Ureter (tissue), 1 donor: ENCODE results near the gene HEPACAM. TPM values are rescaled to one million over a fixed set of nuclear protein-coding genes. Genes with fewer than 3 reads are reported as not detected.

Experiments used
- DNase-seq: peaks from one replicate; pipeline ENCODE4 v3.0.0-alpha.2; 2020; ENCODE audit warnings: low spot score
- total RNA-seq: library from RNA; stranded (reverse); gene quantifications from one replicate; pipeline ENCODE4 v1.2.4, GENCODE V29; 2023
- donor health status: DM: yes; HTN: yes; CAD: no.

HEPACAM gene
- total RNA-seq, 1 donor from 2014 or later: 0.68 TPM

- no peak for DNase-seq
These were observed 50.9 kb downstream of the HEPACAM start for GRCh38 chr11:124884869-124885479.

DNA sequence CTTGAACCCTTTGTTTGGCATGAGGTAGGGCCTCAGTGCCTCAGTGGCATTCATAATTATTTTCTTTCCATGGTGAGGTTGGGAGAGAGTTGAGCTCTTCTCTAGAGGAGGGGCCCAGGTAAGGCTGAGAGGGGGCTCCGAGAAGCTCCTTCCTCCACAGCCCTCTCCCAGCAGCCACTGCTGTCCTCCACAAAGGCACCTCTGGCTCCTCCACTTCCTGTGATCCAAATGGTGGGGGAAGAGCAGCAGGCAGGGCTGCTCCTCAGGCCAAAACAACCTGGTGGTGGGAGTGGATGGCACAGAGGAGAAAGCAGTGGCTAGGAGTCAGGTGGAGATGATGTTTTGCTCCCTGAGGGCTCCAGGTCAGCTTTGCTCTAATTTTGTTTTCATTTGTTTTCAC is 51.5 kb downstream of the HEPACAM start:
- no peak for DNase-seq

GRCh38 chr11:124882339-124883071 is 53.3 kb downstream of the HEPACAM start:
- DNase-seq: peak; percentile 35

GRCh38 chr11:124880958-124881357 is 54.9 kb downstream of the HEPACAM start:
- no peak for DNase-seq

DNA sequence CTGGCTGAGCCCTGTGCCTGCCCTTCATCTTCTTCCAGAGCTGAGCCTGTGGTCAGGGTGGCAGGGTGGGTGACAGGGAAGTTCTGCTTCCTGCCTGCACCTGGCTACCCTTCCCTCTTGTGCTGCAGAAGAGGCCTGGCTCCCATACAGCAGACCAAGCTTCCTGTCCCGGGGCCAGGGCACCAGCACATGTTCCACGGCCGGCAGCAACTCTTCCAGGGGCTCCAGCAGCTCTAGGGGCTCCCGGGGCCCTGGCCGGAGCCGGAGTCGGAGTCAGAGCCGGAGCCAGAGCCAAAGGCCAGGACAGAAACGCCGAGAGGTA is 55.6 kb downstream of the HEPACAM start:
- DNase-seq: peak; percentile 37

GRCh38 chr11:124879493-124880289 is 56.2 kb downstream of the HEPACAM start:
- peak; percentile 37 for DNase-seq

DNA sequence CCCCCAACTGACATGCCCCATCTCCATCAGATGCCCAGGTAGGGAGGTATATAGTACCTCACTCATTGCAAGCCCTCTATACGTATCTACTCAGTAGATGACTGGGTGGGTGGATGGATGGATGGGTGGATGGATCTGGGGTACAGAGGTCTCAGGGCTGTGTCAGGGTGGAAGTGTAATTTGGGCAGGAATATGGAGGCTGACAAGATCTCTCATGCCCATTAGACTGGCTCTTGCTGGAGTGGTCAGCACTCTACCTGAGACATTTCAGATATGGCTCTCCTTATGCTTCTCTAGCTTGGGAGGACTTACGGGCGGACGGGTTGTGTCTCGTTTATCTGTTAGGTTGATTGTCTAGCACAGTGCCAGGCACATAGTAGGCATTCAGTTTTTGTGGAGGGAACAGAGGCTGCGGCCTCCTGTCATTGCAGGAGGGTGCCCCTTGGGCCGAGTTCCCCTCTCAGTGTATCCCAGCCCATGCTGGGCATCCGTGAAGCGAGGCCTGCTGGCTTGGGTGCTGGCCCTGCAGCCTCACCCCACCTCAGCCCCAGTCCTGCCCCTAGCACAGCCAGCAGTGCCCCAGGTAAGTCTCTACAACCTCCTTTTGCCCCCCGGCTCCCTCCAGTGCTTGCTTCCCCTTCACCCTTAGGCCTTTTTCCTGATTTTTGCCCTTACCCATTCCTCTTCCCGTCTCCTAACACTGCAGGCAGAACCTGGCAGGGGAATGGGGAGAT is 56.9 kb downstream of the HEPACAM start:
- no peak for DNase-seq

DNA sequence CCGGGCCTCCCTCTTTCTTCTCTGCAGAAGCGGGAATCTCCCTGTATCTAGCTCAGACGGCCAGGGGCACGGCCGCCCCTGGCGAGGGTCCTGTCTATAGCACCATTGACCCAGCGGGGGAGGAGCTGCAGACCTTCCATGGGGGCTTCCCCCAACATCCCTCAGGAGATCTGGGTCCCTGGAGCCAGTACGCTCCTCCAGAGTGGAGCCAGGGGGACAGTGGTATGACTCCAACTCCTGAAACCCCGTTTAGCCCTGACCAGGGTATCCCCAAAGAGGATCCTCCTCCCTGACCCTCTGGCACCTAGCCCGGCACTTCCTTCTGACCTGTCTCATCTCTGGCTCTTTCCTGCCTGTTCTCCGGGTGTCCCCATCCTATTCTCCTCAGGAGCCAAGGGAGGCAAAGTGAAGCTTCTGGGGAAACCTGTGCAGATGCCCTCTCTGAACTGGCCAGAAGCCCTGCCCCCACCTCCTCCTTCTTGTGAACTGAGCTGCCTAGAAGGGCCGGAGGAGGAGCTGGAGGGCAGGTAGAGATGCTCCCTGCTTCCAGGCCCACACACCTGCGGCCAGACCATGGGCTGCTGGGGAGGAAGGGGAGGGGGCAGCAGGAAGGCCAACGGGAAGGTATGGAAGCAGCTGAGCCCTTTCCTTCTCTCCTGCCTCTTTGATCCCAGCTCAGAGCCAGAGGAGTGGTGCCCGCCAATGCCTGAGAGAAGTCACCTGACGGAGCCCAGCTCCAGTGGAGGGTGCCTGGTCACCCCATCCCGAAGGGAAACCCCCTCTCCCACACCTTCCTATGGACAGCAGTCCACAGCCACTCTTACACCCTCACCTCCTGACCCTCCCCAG is 57.7 kb downstream of the HEPACAM start:
- no peak for DNase-seq

DNA sequence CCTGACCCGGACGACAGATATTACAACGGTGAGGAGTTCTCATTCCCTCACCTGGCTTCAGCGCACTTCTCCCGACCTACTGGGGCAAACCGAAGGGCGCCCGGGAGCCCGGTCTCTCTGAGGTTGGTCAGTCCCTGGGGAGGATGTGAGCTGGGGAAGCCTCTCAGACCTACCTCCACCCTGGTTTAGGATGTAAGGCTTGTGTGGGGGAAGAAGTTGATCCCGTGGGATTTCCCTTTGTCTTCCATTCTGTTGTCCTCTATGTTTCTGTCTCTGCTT is 58.3 kb downstream of the HEPACAM start:
- no peak for DNase-seq

GRCh38 chr11:124876818-124877630 is 58.8 kb downstream of the HEPACAM start:
- DNase-seq: no peak

DNA sequence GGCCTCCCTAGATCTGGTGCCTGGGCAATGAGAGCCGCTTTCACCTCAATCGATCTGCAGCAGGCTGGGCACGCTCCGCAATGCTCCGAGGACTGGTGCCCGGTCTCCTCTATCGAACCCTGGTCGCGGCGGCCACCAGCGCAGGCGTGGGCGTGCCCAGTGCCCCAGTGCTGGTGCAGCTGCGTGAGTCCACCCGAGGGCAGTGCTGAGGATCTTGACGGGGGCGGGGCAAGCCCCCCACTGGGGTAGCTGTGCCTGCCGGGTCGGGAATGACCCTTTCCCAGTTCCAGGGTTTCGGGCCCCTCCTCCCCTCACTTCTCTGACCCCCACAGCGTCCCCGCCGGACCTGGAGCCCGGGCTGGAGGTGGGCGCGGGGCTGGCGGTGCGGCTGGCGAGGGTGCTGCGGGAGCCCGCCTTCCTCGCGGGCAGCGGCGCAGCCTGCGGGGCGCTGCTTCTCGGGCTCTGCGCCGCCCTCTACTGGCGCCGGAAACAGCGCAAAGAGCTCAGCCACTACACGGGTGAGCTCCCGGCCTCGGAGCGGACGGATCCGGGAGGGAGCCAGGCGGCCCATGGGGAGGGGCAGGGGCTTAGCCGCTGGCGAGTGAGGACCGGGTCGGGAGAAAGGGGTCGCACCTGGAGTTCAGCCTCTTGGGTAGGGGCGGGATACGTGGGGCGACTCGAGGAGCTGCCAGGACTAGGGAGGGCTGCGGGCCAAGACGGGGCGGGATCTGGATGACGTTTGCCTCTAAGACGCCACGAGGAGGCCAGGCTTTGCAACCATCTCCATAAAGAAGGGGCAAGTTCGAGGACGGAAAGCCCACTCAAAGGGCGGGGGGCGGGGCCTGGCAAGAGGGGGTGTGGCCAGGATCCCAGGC is 59.7 kb downstream of the HEPACAM start:
- DNase-seq: peak; percentile 85

- no peak for DNase-seq
These were observed 60.4 kb downstream of the HEPACAM start for GRCh38 chr11:124875401-124875800.

DNA sequence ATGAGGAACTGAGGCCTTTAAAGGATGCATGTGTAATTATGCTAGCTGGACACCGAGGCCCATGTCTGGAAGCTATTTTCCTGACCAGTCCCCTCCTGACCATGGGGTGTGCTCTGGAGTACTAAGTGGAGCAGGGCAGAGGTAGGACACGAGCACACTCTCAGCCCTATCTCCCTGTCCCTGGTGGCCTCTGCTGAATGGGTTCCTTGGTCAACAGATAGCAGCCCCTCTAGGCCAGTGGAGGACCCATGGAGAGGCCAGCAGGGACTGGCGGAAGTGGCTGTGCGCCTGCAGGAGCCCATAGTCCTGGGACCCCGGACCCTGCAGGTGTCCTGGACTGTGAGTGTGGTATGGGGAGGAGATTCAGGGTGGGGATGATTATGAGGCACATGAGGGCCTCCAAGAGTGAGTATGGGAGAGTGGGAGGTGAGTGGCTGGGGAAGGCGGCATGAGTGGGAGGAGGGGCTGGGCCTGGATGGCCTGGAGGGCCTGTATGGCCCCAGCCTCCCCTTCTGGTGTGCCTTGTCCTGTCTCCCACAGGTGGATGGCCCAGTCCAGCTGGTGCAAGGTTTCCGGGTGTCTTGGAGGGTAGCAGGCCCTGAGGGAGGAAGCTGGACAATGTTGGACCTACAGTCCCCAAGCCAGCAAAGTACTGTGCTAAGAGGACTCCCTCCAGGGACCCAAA is 61.1 kb downstream of the HEPACAM start:
- no peak for DNase-seq

DNA sequence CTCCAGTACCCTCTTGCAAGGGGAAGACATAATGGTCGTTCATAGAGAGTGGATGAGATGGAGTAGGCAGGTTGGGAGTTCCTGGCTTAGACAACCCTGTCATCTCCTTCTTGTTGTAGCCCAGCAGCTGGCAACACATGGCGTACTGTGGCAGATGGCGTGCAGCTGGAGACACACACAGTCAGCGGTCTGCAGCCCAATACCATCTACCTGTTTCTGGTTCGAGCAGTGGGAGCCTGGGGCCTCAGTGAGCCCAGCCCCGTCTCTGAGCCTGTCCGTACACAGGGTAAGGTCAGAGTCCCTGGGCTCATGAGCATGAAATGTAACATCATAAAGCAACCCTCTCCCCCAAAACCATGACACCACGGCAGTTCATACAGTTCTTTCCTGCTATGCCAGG is 61.9 kb downstream of the HEPACAM start:
- DNase-seq: no peak

GRCh38 chr11:124872741-124873140 is 63.1 kb downstream of the HEPACAM start:
- no peak for DNase-seq

- no peak for DNase-seq
These were observed 63.6 kb downstream of the HEPACAM start for GRCh38 chr11:124872280-124872679.

- DNase-seq: no peak
These were observed 65.4 kb downstream of the HEPACAM start for GRCh38 chr11:124870430-124870829.

DNA sequence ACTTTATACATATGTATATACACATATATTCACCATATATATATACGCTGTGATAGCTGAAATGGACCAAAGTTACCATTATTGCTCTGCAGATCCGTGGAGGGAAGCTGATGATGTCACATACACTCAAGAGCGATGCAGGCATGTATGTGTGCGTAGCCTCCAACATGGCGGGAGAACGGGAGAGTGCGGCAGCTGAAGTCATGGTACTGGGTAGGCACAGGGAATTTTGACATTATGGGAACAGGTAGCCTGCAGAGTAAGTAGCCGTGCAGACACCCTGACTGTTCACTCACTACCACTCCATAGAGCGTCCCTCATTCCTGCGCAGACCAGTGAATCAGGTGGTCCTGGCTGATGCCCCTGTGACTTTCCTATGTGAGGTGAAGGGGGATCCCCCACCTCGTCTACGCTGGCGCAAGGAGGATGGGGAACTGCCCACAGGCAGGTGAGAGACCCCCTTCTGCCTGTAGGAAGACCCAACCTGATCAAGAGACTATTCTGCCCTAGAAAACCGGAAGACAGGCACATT is 65.9 kb downstream of the HEPACAM start:
- DNase-seq: no peak

- DNase-seq: no peak
These were observed 66.5 kb downstream of the HEPACAM start for GRCh38 chr11:124869331-124869730.
